ENCODE measurements around the gene IMMT. TPM values are rescaled to one million over a fixed set of nuclear protein-coding genes. Genes with fewer than 3 reads are reported as not detected.

The IMMT gene
- total RNA-seq, 1 donor from 2014 or later, result 107 TPM

DNA sequence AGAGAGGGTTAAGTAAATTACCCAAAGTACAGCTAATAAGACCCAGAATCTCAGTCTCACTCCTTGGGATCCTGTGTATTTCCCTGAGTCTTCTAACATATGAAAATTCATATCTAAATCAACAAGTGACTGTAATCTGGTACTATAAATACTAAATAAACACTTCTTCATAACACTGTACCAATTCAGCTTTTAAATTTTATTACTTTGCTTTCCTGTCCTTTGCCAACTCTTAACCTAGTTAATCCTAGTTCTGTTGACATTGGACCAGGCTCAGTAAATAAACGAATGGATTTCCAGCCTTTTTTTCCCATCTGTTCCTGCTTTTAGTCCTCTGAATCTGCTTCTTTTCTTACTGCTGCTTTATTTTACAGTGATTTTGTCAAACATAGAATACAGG is 17.8 kb upstream of the IMMT start:
- peaks cover 4% of the 10 kb centered on the region for H3K4me1 Mint-ChIP-seq (ENCODE audit: unreplicated experiment)
- no peak overlapping the region for H3K27ac Mint-ChIP-seq (ENCODE audit: unreplicated experiment)
- DNase-seq (ENCODE audit: low spot score), result no peak
- no peaks in the 10 kb centered on the region for H3K9me3 Mint-ChIP-seq (ENCODE audit: unreplicated experiment)
- TF ChIP-seq, protein P1, sequence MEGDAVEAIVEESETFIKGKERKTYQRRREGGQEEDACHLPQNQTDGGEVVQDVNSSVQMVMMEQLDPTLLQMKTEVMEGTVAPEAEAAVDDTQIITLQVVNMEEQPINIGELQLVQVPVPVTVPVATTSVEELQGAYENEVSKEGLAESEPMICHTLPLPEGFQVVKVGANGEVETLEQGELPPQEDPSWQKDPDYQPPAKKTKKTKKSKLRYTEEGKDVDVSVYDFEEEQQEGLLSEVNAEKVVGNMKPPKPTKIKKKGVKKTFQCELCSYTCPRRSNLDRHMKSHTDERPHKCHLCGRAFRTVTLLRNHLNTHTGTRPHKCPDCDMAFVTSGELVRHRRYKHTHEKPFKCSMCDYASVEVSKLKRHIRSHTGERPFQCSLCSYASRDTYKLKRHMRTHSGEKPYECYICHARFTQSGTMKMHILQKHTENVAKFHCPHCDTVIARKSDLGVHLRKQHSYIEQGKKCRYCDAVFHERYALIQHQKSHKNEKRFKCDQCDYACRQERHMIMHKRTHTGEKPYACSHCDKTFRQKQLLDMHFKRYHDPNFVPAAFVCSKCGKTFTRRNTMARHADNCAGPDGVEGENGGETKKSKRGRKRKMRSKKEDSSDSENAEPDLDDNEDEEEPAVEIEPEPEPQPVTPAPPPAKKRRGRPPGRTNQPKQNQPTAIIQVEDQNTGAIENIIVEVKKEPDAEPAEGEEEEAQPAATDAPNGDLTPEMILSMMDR (IDR thresholded peaks at IDR 0.05; ENCODE audit: unreplicated experiment), result no peak
- no peak overlapping the region for H3K4me3 Mint-ChIP-seq (ENCODE audit: unreplicated experiment)
- H3K27me3 Mint-ChIP-seq (ENCODE audit: unreplicated experiment), result peaks cover 2% of the 10 kb centered on the region
- peaks cover 35% of the 10 kb centered on the region for H3K36me3 Mint-ChIP-seq (ENCODE audit: low read depth, unreplicated experiment)

DNA sequence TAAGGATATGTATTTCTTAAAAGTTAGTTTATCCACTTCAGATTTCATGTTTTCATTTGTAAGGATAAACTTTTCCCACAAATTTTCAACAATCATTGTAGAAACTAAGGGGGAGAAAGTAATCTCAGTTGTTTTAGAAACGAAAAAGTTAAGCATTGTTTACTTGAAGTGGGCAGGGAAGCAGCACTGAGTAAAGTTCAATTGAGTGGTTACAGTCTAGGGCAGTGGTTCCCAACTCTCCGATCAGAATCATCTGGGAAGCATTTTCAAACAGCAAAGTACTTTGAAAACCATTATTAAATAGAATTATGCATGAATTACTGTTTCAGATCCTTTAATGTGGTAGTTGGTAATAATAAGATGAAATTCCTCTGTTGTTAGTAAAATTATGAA is 16.5 kb upstream of the IMMT start:
- H3K9me3 Mint-ChIP-seq (ENCODE audit: unreplicated experiment), result no peaks in the 10 kb centered on the region
- H3K27ac Mint-ChIP-seq (ENCODE audit: unreplicated experiment), result no peak overlapping the region
- peaks cover 4% of the 10 kb centered on the region for H3K4me1 Mint-ChIP-seq (ENCODE audit: unreplicated experiment)
- H3K27me3 Mint-ChIP-seq (ENCODE audit: unreplicated experiment), result peaks cover 2% of the 10 kb centered on the region
- H3K36me3 Mint-ChIP-seq (ENCODE audit: low read depth, unreplicated experiment), result peaks cover 39% of the 10 kb centered on the region
- TF ChIP-seq, protein P1 (IDR thresholded peaks at IDR 0.05; ENCODE audit: unreplicated experiment), result no peak
- no peak overlapping the region for H3K4me3 Mint-ChIP-seq (ENCODE audit: unreplicated experiment)
- DNase-seq (ENCODE audit: low spot score), result no peak

DNA sequence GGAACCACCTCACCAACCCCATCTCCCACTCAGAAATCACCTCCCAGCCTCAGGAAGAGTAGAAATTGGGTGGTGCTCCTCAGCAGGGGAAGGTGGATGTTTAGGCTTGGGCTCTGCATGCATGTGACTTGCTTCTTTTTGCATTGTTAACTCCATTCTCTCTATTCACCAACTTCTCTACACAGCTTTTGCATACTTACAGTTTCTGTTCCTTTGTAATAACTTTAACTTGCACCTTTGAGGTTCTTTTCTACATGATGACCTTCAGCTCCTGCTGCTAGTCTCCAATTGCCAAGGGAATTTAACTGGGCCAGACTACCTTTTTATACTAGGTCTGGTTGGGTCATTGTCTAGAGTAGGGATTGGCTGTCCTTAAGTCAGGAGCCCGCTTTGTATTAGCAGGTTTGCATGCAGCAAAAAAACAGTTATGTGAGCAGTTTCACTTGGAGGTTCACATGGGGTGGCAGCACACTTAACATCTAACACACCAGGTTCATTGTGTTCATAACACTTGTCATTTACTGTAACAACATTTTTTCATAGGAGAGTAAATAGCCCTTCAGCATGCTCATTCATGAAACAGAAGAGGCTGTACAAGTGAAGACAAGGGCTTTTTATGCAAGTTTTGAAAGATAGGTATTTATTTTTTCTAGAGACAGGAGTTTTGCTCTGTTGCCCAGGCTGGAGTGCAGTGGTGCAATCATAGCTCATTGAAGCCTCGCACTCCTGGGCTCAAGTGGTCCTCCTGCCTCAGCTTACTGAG is 16.0 kb upstream of the IMMT start:
- H3K4me1 Mint-ChIP-seq (ENCODE audit: unreplicated experiment), result peaks cover 4% of the 10 kb centered on the region
- peaks cover 2% of the 10 kb centered on the region for H3K27me3 Mint-ChIP-seq (ENCODE audit: unreplicated experiment)
- H3K9me3 Mint-ChIP-seq (ENCODE audit: unreplicated experiment), result no peaks in the 10 kb centered on the region
- TF ChIP-seq, protein P1 (IDR thresholded peaks at IDR 0.05; ENCODE audit: unreplicated experiment), result no peak
- H3K36me3 Mint-ChIP-seq (ENCODE audit: low read depth, unreplicated experiment), result peaks cover 44% of the 10 kb centered on the region
- no peak for DNase-seq (ENCODE audit: low spot score)
- H3K27ac Mint-ChIP-seq (ENCODE audit: unreplicated experiment), result no peak overlapping the region
- peak overlapping the region; percentile 14 for H3K4me3 Mint-ChIP-seq (ENCODE audit: unreplicated experiment)

DNA sequence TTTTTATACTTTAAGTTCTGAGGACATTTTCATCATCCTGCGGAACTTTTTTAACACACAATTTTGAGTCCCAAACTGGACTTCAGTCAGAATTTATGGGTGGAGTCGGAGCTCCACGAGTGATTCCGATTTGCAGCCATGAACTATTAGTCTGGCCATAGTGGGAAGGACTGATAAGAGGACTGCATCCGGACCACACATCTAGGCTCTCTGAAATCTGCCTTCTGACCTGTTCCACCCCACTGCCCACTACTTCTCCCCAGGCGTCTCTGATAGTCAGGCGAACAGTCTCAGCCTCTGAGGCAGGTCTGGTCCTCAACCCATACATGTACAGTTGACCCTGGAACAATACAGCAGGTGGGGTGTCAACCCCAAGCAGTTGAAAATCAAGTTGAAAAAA is 9.2 kb upstream of the IMMT start:
- no peak overlapping the region for H3K4me3 Mint-ChIP-seq (ENCODE audit: unreplicated experiment)
- no peak for DNase-seq (ENCODE audit: low spot score)
- peaks cover 21% of the 10 kb centered on the region for H3K4me1 Mint-ChIP-seq (ENCODE audit: unreplicated experiment)
- H3K27me3 Mint-ChIP-seq (ENCODE audit: unreplicated experiment), result no peaks in the 10 kb centered on the region
- H3K27ac Mint-ChIP-seq (ENCODE audit: unreplicated experiment), result no peak overlapping the region
- peaks cover 21% of the 10 kb centered on the region for H3K36me3 Mint-ChIP-seq (ENCODE audit: low read depth, unreplicated experiment)
- no peaks in the 10 kb centered on the region for H3K9me3 Mint-ChIP-seq (ENCODE audit: unreplicated experiment)
- TF ChIP-seq, protein P1 (IDR thresholded peaks at IDR 0.05; ENCODE audit: unreplicated experiment), result no peak

DNA sequence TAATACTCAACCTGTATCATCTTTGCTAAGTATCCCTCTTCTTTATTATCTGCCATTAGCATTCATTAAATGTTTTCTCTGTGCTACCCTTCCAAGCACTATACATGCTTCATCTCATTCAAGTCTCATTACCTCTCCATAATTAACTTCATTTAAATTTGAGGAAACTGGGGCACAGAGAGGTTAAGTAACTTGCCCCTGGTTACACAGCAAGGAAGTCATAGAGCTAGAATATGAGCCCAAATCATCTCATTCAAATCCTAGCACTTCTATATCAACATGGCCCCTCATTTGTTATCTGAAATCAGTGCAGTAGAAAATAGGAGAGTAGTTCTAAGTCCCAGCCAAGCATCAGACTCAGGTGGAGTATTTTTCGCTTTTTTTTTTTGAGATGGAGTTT is 8.4 kb upstream of the IMMT start:
- peaks cover 17% of the 10 kb centered on the region for H3K36me3 Mint-ChIP-seq (ENCODE audit: low read depth, unreplicated experiment)
- H3K27me3 Mint-ChIP-seq (ENCODE audit: unreplicated experiment), result no peaks in the 10 kb centered on the region
- H3K9me3 Mint-ChIP-seq (ENCODE audit: unreplicated experiment), result no peaks in the 10 kb centered on the region
- no peak overlapping the region for H3K4me3 Mint-ChIP-seq (ENCODE audit: unreplicated experiment)
- no peak for DNase-seq (ENCODE audit: low spot score)
- TF ChIP-seq, protein P1 (IDR thresholded peaks at IDR 0.05; ENCODE audit: unreplicated experiment), result no peak
- H3K27ac Mint-ChIP-seq (ENCODE audit: unreplicated experiment), result no peak overlapping the region
- H3K4me1 Mint-ChIP-seq (ENCODE audit: unreplicated experiment), result peaks cover 23% of the 10 kb centered on the region
